GM23248 (cell line): ENCODE data around the gene LUZP1. TPM values are rescaled to one million over a fixed set of nuclear protein-coding genes. Genes with fewer than 3 reads are reported as not detected.

Source experiments
- DNase-seq: peaks from one replicate; pipeline ENCODE4 v3.0.0-alpha.2; 2015
- H2AFZ ChIP-seq: fragments of 200-600 bp; sonication (generic); 2 replicates; pipeline ENCODE4 v1.6.1; 2016; ENCODE audit warnings: antibody characterized with exemption
- H3F3A ChIP-seq: fragments of 200-600 bp; sonication (generic); 2 replicates; pipeline ENCODE4 v1.6.1; 2016; ENCODE audit warnings: mild to moderate bottlenecking, antibody characterized with exemption, mixed run types; ENCODE audit not compliant: insufficient read depth
- H3K27ac ChIP-seq: fragments of 200-600 bp; sonication (generic); 2 replicates; pipeline ENCODE4 v1.5.1; 2016; ENCODE audit warnings: mild to moderate bottlenecking
- H3K27me3 ChIP-seq: fragments of 200-600 bp; sonication (generic); replicated peaks from 2 replicates; pipeline ENCODE4 v1.6.1; 2016; ENCODE audit warnings: mild to moderate bottlenecking; ENCODE audit not compliant: insufficient read depth
- H3K36me3 ChIP-seq: fragments of 200-600 bp; sonication (generic); 2 replicates; pipeline ENCODE4 v1.6.1; 2016; ENCODE audit warnings: low read depth, mild to moderate bottlenecking
- H3K4me1 ChIP-seq: fragments of 200-600 bp; sonication (generic); 2 replicates; pipeline ENCODE4 v1.6.1; 2016; ENCODE audit warnings: mild to moderate bottlenecking; ENCODE audit not compliant: insufficient read depth
- H3K4me2 ChIP-seq: fragments of 200-600 bp; sonication (generic); one replicate; pipeline ENCODE4 v1.6.1; 2016; ENCODE audit warnings: mild to moderate bottlenecking; ENCODE audit not compliant: unreplicated experiment
- H3K4me3 ChIP-seq: fragments of 200-600 bp; sonication (generic); 2 replicates; pipeline ENCODE4 v1.5.1; 2016; ENCODE audit warnings: mild to moderate bottlenecking
- H3K79me2 ChIP-seq: fragments of 200-600 bp; sonication (generic); 2 replicates; pipeline ENCODE4 v1.6.1; 2016; ENCODE audit warnings: mild to moderate bottlenecking; ENCODE audit not compliant: insufficient read depth
- H3K9ac ChIP-seq: fragments of 200-600 bp; sonication (generic); 2 replicates; pipeline ENCODE4 v1.6.1; 2016; ENCODE audit warnings: mild to moderate bottlenecking
- H3K9me2 ChIP-seq: fragments of 200-600 bp; sonication (generic); 2 replicates; pipeline ENCODE4 v1.6.1; 2016; ENCODE audit warnings: mixed run types, mild to moderate bottlenecking, moderate library complexity; ENCODE audit not compliant: insufficient read depth
- H3K9me3 ChIP-seq: fragments of 200-600 bp; sonication (generic); one replicate; pipeline ENCODE4 v1.6.1; 2017; ENCODE audit warnings: low read depth
- H4K20me1 ChIP-seq: fragments of 200-600 bp; sonication (generic); 2 replicates; pipeline ENCODE4 v1.6.0; 2016; ENCODE audit not compliant: insufficient read depth
- EZH2 ChIP-seq: fragments of 200-600 bp; sonication (generic); IDR thresholded peaks from 2 replicates; pipeline ENCODE4 v1.6.1; 2018; ENCODE audit warnings: antibody characterized with exemption, mild to moderate bottlenecking; ENCODE audit not compliant: insufficient read depth, poor library complexity, severe bottlenecking
- EZH2phosphoT487 ChIP-seq: fragments of 200-600 bp; sonication (generic); IDR thresholded peaks from 2 replicates; pipeline ENCODE4 v1.6.1; 2018; ENCODE audit warnings: antibody characterized with exemption, moderate library complexity, mild to moderate bottlenecking, low read depth; ENCODE audit not compliant: insufficient read depth
- WGBS, 2 experiments: methylation state at CpG; one replicate each; pipeline ENCODE4 v1.1.6; 2015 to 2017; ENCODE audit warnings: low lambda C conversion rate in 2 of 2, low coverage in 1 of 2; ENCODE audit errors: missing lambda C conversion rate in 2 of 2; 5-methylcytosine and 5-hydroxymethylcytosine counted together
- in situ Hi-C: fragments of 300-500 bp; cut with MboI; formaldehyde crosslinking; loops from 2 replicates; pipeline ENCODE4 v1.15.0; 2020
- polyA plus RNA-seq: library from polyadenylated mRNA; unstranded; fragments of >200 nt; fragmentation: Nextera tagmentation; extraction: Ambion mirVana; gene quantifications from 2 replicates; pipeline ENCODE4 v1.2.1, GENCODE V29; 2016
- total RNA-seq: library from RNA; depleted of rRNA; stranded (reverse); fragments of >200 nt; shearing (Covaris generic); gene quantifications from 2 replicates; pipeline ENCODE4 v1.2.3, GENCODE V29; 2014

The LUZP1 gene
- total and polyA plus RNA-seq, 2 experiments from 2014 or later, result 28.1 to 52.2 TPM

DNA sequence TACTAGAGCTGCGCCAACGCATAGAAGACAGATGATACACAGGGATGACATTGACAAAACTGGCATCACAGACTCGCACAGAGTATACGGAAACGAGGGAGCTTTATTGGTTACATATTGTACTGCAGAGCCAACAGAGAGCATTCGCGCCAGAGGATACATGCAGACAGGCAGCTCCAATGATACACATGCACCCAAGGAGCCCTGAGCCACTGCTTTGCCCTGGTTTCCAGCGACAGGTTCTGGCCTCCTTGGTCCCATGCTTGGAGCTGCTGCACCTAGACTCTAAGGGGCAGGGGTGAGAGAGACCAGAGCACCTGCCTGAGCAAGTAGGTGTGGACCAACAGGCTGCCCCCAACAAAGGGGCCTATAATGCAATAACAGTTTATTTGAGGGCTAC, 83.8 kb downstream of the LUZP1 start:
- Histone ChIP-seq H3K4me1 (no peaks in the 10 kb centered on the region), H4K20me1 (no peaks in the 10 kb centered on the region), H3K9me2 (no peaks in the 10 kb centered on the region), H3K36me3 (peaks cover 46% of the 10 kb centered on the region), H3K9ac (no peak overlapping the region), H2AFZ (no peak overlapping the region), H3K9me3 (no peaks in the 10 kb centered on the region), H3F3A (peaks cover 17% of the 10 kb centered on the region; the same call in 1 of the 2 replicates), H3K27me3 (no peaks in the 10 kb centered on the region), H3K4me2 (no peak overlapping the region), H3K4me3 (no peak overlapping the region), H3K79me2 (peaks cover 6% of the 10 kb centered on the region; the same call in 1 of the 2 replicates), H3K27ac (no peak overlapping the region)
- in situ Hi-C loops, result no loop called here
- 92 to 95% methylated on average over 8 of the region's 8 CpGs for WGBS, 2 experiments
- no peak for DNase-seq
- TF ChIP-seq EZH2 (no peak), EZH2phosphoT487 (no peak)

DNA sequence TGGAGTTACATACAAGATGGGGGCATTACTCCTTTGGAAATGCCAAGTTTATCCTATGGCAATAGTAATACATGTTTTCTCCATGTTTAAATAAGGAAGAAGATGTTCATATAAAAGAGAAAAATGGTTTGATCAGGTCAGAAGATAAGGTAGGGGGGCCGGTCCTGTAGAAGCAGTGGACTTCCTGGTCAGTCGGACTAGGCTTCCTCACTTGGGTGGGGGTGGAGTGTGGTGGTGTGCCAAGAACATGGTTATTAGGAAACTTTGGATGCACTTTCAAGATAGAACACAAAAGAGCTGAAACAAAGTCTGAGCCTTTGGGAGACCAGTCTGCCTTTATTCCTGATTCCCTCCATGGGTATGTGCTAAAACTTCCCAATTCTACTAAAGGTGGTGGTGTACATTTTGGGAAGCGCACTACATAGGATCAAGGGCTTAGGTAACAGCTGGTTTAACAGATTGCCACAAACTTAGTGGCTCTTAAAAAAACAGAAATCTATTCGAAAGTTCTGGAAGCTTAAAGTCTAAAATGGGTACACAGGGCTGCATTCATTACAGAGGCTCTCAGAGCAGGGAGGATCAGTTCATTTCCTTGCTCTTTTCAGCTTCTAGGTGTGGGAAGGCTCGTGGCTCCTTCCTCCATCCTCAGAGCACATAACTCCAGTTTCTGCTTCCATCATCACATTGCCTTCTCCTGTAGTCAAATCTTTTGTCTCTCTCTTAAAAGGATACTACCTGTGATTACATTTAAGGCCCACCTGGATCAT, 84.8 kb downstream of the LUZP1 start:
- Histone ChIP-seq H3K27ac (no peak overlapping the region), H3K4me1 (no peaks in the 10 kb centered on the region), H3K27me3 (no peaks in the 10 kb centered on the region), H3K9me3 (no peaks in the 10 kb centered on the region), H3F3A (peaks cover 17% of the 10 kb centered on the region; the same call in 1 of the 2 replicates), H3K79me2 (peaks cover 6% of the 10 kb centered on the region; the same call in 1 of the 2 replicates), H3K4me3 (no peak overlapping the region), H4K20me1 (no peaks in the 10 kb centered on the region), H2AFZ (no peak overlapping the region), H3K4me2 (no peak overlapping the region), H3K36me3 (peaks cover 50% of the 10 kb centered on the region), H3K9me2 (no peaks in the 10 kb centered on the region), H3K9ac (no peak overlapping the region)
- WGBS, 2 experiments, result 77 to 79% methylated on average over 5 of the region's 5 CpGs
- in situ Hi-C loops, result no loop called here
- peak; percentile 16 for DNase-seq
- no peak for TF ChIP-seq EZH2phosphoT487
- TF ChIP-seq EZH2, result no peak

DNA sequence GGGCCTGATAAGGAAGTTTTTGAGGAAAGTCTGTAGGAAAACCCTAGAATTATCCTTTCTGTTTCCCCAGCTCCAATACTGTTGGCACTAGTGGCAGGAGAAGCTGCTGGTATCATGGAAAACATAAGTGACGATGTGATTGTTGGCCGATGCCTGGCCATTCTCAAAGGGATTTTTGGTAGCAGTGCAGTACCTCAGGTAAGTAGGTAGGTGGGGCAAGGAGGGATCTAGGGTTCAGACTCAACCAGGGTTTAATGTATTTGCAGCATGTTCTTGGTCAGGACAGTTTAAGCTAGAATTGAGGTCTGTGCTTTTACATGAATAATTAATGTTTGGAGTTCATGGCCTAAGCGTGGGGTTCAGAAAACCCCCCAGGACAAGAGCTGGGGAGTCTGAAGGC, 87.3 kb downstream of the LUZP1 start:
- no peaks in the 10 kb centered on the region for H3K9me2 ChIP-seq
- no peaks in the 10 kb centered on the region for H3K79me2 ChIP-seq
- TF ChIP-seq EZH2 (no peak), EZH2phosphoT487 (no peak)
- 97 to 98% methylated on average over 3 of the region's 3 CpGs for WGBS, 2 experiments
- DNase-seq, result peak; percentile 13
- no peak overlapping the region for H3K27ac ChIP-seq
- H2AFZ ChIP-seq, result no peak overlapping the region
- H3K4me2 ChIP-seq, result no peak overlapping the region
- H4K20me1 ChIP-seq, result no peaks in the 10 kb centered on the region
- in situ Hi-C loops, result no loop called here
- no peak overlapping the region for H3K9ac ChIP-seq
- peaks cover 17% of the 10 kb centered on the region; the same call in 1 of the 2 replicates for H3F3A ChIP-seq
- H3K4me3 ChIP-seq, result no peak overlapping the region
- H3K4me1 ChIP-seq, result no peaks in the 10 kb centered on the region
- H3K27me3 ChIP-seq, result no peaks in the 10 kb centered on the region
- H3K9me3 ChIP-seq, result no peaks in the 10 kb centered on the region
- peaks cover 58% of the 10 kb centered on the region for H3K36me3 ChIP-seq

DNA sequence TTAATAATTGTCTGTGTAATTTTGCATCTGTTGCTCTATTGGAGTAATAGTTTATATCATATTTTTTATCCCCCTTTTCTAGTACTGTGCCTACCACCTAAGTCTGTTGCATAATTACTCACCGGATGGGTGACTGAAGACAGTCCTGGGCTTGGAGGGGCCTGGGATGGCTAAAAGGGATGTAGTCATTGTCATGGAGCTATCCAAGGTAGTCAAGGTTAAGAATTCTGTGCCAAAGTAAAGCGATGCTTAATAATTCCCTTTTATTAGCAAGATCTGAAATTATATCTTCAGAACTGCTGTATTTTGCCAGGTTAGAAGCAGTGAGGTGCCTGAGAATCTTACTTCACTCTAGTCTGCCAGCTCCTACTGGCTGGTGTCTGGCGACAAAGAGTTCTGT, 87.8 kb downstream of the LUZP1 start:
- 85 to 86% methylated on average over 3 of the region's 3 CpGs for WGBS, 2 experiments

More for the DNA sequence above, 87.8 kb downstream of the LUZP1 start:
- H3K4me2 ChIP-seq, result no peak overlapping the region
- no peaks in the 10 kb centered on the region for H3K9me3 ChIP-seq
- DNase-seq, result no peak
- no peaks in the 10 kb centered on the region for H4K20me1 ChIP-seq
- in situ Hi-C loops, result no loop called here
- TF ChIP-seq EZH2phosphoT487, result no peak
- peaks cover 58% of the 10 kb centered on the region for H3K36me3 ChIP-seq
- peaks cover 17% of the 10 kb centered on the region; the same call in 1 of the 2 replicates for H3F3A ChIP-seq
- no peak overlapping the region for H2AFZ ChIP-seq
- H3K27me3 ChIP-seq, result no peaks in the 10 kb centered on the region
- no peaks in the 10 kb centered on the region for H3K9me2 ChIP-seq
- H3K79me2 ChIP-seq, result no peaks in the 10 kb centered on the region
- no peak overlapping the region for H3K27ac ChIP-seq
- H3K4me1 ChIP-seq, result no peaks in the 10 kb centered on the region
- no peak overlapping the region for H3K9ac ChIP-seq
- no peak overlapping the region for H3K4me3 ChIP-seq
